ENCODE results near the gene DUSP5.

- TF ChIP-seq CTCF (conservative IDR thresholded peaks at IDR 0.05), result no peak
- TF ChIP-seq EZH2 (IDR thresholded peaks at IDR 0.05; ENCODE audit: low read depth), result no peak
Measured at GRCh38 chr10:110516815-110517492, 19.2 kb downstream of the DUSP5 start.

All from PC-9 (cell line).